Activated T-helper 17 cell treated with anti-CD3 and anti-CD28 coated beads, Interleukin-2, amount 50 U/mL, for 72 hours (primary cell): ENCODE data around the gene PRR4. TPM values are rescaled to one million over a fixed set of nuclear protein-coding genes. Genes with fewer than 3 reads are reported as not detected.

ENCODE experiments used
- ATAC-seq: fragments of 150-1000 bp; cut with Tn5 transposase; replicated peaks from 2 replicates; pipeline ENCODE4 v1.10.0; 2021; ENCODE audit warnings: mild to moderate bottlenecking, moderate library complexity
- H3K27ac Mint-ChIP-seq: one replicate; pipeline ENCODE4 v1.8.0; 2022; ENCODE audit warnings: mixed read lengths
- H3K27me3 Mint-ChIP-seq: one replicate; pipeline ENCODE4 v1.8.0; 2022; ENCODE audit warnings: mixed read lengths
- H3K36me3 Mint-ChIP-seq: one replicate; pipeline ENCODE4 v1.8.0; 2022; ENCODE audit warnings: low read depth, mild to moderate bottlenecking, mixed read lengths
- H3K4me1 Mint-ChIP-seq: one replicate; pipeline ENCODE4 v1.8.0; 2022; ENCODE audit warnings: mixed read lengths
- H3K4me3 Mint-ChIP-seq: one replicate; pipeline ENCODE4 v1.8.0; 2022; ENCODE audit warnings: mild to moderate bottlenecking, mixed read lengths
- H3K9me3 Mint-ChIP-seq: one replicate; pipeline ENCODE4 v1.8.0; 2022; ENCODE audit warnings: mixed read lengths
- total RNA-seq, 2 donors: library from RNA; stranded (reverse); gene quantifications; one replicate each; pipeline ENCODE4 v1.2.3, GENCODE V29; 2022

PRR4 gene
- total RNA-seq, 2 donors from 2014 or later: 2.4 to 3.6 TPM

DNA sequence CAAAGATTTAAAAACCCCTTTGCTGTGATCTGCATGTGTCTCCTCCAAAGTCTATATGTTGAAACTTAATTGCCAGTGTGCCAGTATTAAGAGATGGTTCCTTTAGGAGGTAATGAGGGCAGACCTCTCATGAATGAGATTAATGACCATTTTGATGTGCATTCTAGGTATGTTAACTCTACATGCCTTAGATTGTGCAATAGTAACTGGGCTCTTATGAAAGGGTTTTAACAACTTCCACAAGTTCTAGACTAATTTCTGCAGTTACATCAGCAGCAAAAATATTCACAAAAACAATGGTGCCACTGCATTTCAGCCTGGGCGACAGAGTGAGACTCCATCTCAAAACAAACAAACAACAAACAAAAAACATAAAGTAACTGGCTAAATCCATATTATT is 19.3 kb downstream of the PRR4 start:
- no peak overlapping the region for H3K4me3 Mint-ChIP-seq
- no peaks in the 10 kb centered on the region for H3K4me1 Mint-ChIP-seq
- H3K27ac Mint-ChIP-seq: no peak overlapping the region
- H3K36me3 Mint-ChIP-seq: no peaks in the 10 kb centered on the region
- H3K27me3 Mint-ChIP-seq: no peaks in the 10 kb centered on the region
- ATAC-seq: no peak
- no peaks in the 10 kb centered on the region for H3K9me3 Mint-ChIP-seq

DNA sequence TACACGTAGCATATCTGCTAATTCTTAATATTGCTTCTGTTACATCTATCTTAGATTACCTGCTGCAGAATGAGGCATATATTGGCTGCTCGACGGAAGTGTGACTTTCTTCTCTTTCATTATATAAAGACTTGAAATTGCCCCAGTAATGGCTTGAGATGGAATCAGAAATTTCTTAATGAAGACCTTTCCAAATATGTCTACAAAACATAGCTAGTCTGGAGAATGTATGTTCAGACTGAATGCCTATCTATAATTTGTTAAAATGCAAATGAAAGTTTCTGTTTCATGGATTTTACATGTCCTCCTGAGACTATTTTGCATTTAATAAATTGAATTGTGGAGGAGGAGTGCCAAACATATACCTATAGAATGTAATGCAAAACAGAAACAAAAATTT is 23.0 kb downstream of the PRR4 start, which contains the start of gene TAS2R10:
TSS of gene TAS2R10 (minus strand) at position 101 of the 400 bp plus-strand sequence. CDS start at position 12, 89 bp downstream.
- no peaks in the 10 kb centered on the region for H3K27me3 Mint-ChIP-seq
- H3K9me3 Mint-ChIP-seq: no peaks in the 10 kb centered on the region
- H3K36me3 Mint-ChIP-seq: no peaks in the 10 kb centered on the region
- no peak for ATAC-seq
- no peak within 1 kb of the TSS for H3K27ac Mint-ChIP-seq
- H3K4me1 Mint-ChIP-seq: no peaks in the 10 kb centered on the region
- H3K4me3 Mint-ChIP-seq: no peak within 1 kb of the TSS

DNA sequence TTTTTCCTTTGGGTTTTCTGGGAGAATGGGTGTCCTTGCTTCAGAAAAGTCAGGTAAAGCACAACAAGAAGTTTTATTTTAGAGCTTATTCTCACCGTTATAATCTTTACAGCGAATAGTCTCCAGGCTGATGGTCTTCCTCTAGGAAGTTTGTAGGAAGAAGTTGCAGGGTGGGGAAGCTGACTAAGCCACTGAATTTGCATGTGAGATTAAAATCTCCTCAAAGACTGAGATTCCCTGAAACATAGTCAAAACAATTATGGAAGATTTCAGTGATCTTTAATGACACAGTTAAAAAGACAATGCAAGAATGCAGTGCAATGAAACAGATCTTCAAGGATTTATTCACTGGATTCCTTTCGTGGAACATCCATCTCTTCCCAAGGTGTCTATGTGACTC is 24.3 kb downstream of the PRR4 start:
- Mint-ChIP-seq H3K4me1 (no peaks in the 10 kb centered on the region), H3K27me3 (no peaks in the 10 kb centered on the region), H3K36me3 (no peaks in the 10 kb centered on the region), H3K4me3 (no peak overlapping the region), H3K9me3 (no peaks in the 10 kb centered on the region), H3K27ac (no peak overlapping the region)
- ATAC-seq: no peak

DNA sequence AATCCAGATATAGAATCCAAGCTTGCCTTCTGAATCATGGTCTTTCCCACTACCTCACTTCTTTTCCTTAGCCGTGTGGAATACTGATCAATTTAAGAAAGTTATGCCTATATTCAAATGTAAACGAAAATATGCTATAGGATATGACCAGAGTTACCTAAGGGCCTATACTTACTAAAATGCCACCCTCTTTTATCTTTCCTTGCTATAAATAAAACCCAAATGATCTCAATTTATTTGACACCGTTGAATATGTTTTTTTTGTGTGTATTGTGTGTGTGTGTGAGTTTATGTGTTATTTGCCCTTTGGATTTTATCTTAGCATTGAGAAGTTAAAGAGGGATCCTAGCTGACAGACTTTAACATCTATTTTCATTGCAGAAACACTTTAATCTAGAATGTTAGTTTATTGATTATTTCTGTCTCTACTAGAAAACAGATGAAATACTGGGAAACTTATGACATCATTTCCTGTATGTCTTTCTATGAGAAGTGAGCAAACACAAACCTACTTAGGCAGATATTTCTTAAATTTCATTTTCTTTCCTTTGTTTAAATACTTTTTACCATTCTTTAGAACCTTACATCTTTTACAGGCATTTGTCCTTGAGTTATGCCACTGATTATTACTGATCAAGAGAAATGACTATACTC is 37.3 kb downstream of the PRR4 start:
- no peaks in the 10 kb centered on the region for H3K9me3 Mint-ChIP-seq
- H3K4me1 Mint-ChIP-seq: no peaks in the 10 kb centered on the region
- no peak overlapping the region for H3K27ac Mint-ChIP-seq
- no peaks in the 10 kb centered on the region for H3K36me3 Mint-ChIP-seq
- H3K27me3 Mint-ChIP-seq: peaks cover 11% of the 10 kb centered on the region
- H3K4me3 Mint-ChIP-seq: no peak overlapping the region
- ATAC-seq: no peak

DNA sequence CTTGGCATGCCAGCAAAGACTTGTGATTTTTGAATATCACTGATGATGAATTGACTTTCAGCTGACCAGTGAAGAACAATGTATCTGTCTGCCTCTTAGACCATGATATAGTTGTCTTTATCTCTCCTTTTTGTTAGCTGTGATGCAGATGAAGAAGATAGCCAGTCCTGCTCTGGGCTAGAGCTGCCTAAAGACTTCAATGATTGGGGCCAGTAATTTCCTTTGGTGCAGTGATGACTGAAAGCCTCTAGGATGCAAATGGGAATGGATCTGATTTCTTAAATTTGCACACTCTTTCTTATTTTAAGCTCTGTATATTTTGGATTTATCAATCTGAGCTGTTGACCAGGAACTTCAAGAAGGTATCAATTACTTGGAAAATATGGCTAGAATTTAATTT is 39.2 kb downstream of the PRR4 start, which contains the start of gene TAS2R9:
TSS of gene TAS2R9 (minus strand) at position 101 of the 400 bp plus-strand sequence. CDS start at position 8, 93 bp downstream.
- H3K27me3 Mint-ChIP-seq: peaks cover 16% of the 10 kb centered on the region
- no peaks in the 10 kb centered on the region for H3K4me1 Mint-ChIP-seq
- no peak within 1 kb of the TSS for H3K27ac Mint-ChIP-seq
- no peak for ATAC-seq
- H3K9me3 Mint-ChIP-seq: no peaks in the 10 kb centered on the region
- H3K4me3 Mint-ChIP-seq: no peak within 1 kb of the TSS
- no peaks in the 10 kb centered on the region for H3K36me3 Mint-ChIP-seq

DNA sequence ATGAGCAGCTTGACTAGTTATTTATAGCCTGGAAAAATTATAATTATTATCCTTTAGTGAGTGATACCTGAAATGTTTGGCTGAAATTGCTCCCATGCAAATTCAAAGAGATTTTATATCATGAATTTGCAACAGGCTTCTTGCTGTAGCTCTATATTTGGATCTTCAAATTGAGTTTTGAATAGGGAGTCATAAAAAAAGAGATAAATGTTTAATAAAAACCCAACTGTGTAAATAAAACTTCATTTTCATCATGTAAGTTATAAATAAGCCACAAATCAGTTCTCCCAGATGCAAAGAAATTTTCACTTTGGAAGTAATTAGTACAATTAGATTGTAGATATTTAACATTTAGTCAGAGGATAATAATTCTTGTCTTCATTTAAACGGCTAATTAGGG is 42.1 kb downstream of the PRR4 start, which contains the start of gene TAS2R8:
TSS of gene TAS2R8 (minus strand) at position 101 of the 400 bp plus-strand sequence. CDS start 306 bp downstream, outside the sequence.
- no peak for ATAC-seq
- Mint-ChIP-seq H3K9me3 (no peaks in the 10 kb centered on the region), H3K27ac (no peak within 1 kb of the TSS), H3K36me3 (no peaks in the 10 kb centered on the region), H3K27me3 (peaks cover 16% of the 10 kb centered on the region), H3K4me1 (no peaks in the 10 kb centered on the region), H3K4me3 (no peak within 1 kb of the TSS)

DNA sequence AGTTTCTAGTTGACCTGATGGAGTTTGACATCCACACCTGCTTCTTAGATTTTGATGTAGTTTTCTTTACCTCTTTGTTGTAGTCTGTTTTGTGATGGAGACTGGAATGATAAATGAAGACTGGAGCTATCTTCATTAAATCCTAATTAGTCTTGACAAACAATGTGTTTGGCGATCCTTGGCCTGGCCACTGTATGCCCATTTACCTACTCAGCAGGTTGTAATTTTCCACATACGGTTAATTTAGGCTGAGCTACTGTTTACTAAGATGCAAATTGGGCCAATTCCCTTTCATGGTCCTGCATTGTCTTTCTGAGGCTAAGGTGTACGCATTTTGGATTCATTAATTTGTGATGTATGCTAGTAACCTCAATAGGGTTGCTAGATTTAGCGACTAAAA is 46.7 kb downstream of the PRR4 start, which contains the start of gene TAS2R7:
TSS of gene TAS2R7 (minus strand) at position 41 of the 400 bp plus-strand sequence. CDS start 57 bp downstream, outside the sequence.
- no peak for ATAC-seq
- Mint-ChIP-seq H3K9me3 (no peaks in the 10 kb centered on the region), H3K4me3 (no peak within 1 kb of the TSS), H3K27ac (no peak within 1 kb of the TSS), H3K36me3 (no peaks in the 10 kb centered on the region), H3K27me3 (peaks cover 19% of the 10 kb centered on the region), H3K4me1 (no peaks in the 10 kb centered on the region)

DNA sequence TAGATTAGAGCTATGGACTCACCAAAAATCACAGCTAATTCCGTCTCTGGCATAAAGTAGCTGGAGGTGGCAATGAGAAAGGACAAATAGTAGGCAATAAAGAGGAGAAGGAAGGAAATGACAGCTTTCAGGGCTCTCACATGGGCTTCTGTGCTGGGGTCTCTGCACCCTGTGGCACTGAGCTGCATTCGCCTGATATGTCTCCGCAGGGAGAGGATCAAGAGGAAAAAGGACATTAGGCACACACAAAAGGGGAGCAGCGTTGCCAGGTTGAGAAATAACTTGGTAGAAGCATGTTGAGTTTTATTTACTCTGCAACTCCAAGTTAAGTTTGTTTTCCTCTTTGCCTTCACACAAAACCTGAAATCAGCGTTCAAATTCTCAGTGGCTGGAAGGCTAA is 47.5 kb downstream of the PRR4 start:
- no peaks in the 10 kb centered on the region for H3K9me3 Mint-ChIP-seq
- H3K27me3 Mint-ChIP-seq: peaks cover 23% of the 10 kb centered on the region

More for the DNA sequence above, 47.5 kb downstream of the PRR4 start:
- no peak overlapping the region for H3K27ac Mint-ChIP-seq
- no peak for ATAC-seq
- no peaks in the 10 kb centered on the region for H3K36me3 Mint-ChIP-seq
- H3K4me3 Mint-ChIP-seq: no peak overlapping the region
- no peaks in the 10 kb centered on the region for H3K4me1 Mint-ChIP-seq

Other genes starting within 250 kb of the PRR4 start
- 10 to 100 TPM; 40.4 to 68.4 TPM for gene MAGOHB, start 235.9 kb downstream of the PRR4 start, total RNA-seq
- under 1 TPM in 1 of 2 donors, not detected in 1; 0.17 TPM for gene STYK1, start 175.4 kb downstream of the PRR4 start, total RNA-seq
- 10 to 100 TPM; 23.7 to 81.0 TPM for gene YBX3, start 126.2 kb downstream of the PRR4 start, total RNA-seq
- not detected for gene TAS2R7, start 46.8 kb downstream of the PRR4 start, total RNA-seq
- not detected for gene TAS2R8, start 42.2 kb downstream of the PRR4 start, total RNA-seq
- not detected for gene TAS2R9, start 39.3 kb downstream of the PRR4 start, total RNA-seq
- gene TAS2R10, start 23.1 kb downstream of the PRR4 start, total RNA-seq: under 1 TPM; 0.48 to 0.69 TPM
- gene PRH1, start 34.8 kb upstream of the PRR4 start, total RNA-seq: 10 to 100 TPM; 18.8 to 24.3 TPM
- 1 to 10 TPM; 1.2 to 2.1 TPM for gene TAS2R13, start 60.1 kb upstream of the PRR4 start, total RNA-seq
- not detected for gene PRH2, start 79.8 kb upstream of the PRR4 start, total RNA-seq
- gene TAS2R14, start 89.8 kb upstream of the PRR4 start, total RNA-seq: 1 to 10 TPM; 2.4 to 3.7 TPM
- gene TAS2R50, start 137.4 kb upstream of the PRR4 start, total RNA-seq: 1 to 10 TPM in 1 of 2 donors, under 1 TPM in 1; 0.84 to 1.7 TPM
- 1 to 10 TPM; 1.9 to 4.4 TPM for gene TAS2R20, start 148.8 kb upstream of the PRR4 start, total RNA-seq
- gene TAS2R19, start 173.1 kb upstream of the PRR4 start, total RNA-seq: 1 to 10 TPM; 3.9 to 6.5 TPM
- gene TAS2R31, start 181.9 kb upstream of the PRR4 start, total RNA-seq: 1 to 10 TPM; 2.1 to 8.0 TPM
- gene TAS2R46, start 212.8 kb upstream of the PRR4 start, total RNA-seq: 1 to 10 TPM; 1.8 to 3.1 TPM
- 1 to 10 TPM; 1.9 TPM for gene TAS2R43, start 242.8 kb upstream of the PRR4 start, total RNA-seq